Testis (tissue), 2 donors: Measurements from ENCODE around the gene ERAL1.

Experiments used
- CTCF ChIP-seq, 3 experiments: fragments of 450-650 bp in 2 of 3; fragments of 200-600 bp in 1 of 3; sonication (generic) in 1 of 3; IDR thresholded peaks; one replicate each; pipeline ENCODE4 v1.5.1; 2016 to 2019; ENCODE audit warnings: antibody characterized with exemption in 3 of 3, mild to moderate bottlenecking in 2 of 3, moderate library complexity in 1 of 3
- POLR2A ChIP-seq: fragments of 450-650 bp; IDR thresholded peaks from one replicate; pipeline ENCODE4 v1.6.1; 2017; ENCODE audit warnings: antibody characterized with exemption, mild to moderate bottlenecking, moderate library complexity

GRCh38 chr17:28819582-28819981 is 35.2 kb upstream of the ERAL1 start:
- TF ChIP-seq CTCF (IDR thresholded peaks at IDR 0.05) (no peak), POLR2A (no peak)
